ENCODE measurements around the gene DDX41.

DDX41 gene

GRCh38 chr5:177514541-177514940 lies 2.2 kb downstream of the DDX41 start:
- no peak overlapping the region for H3K4me3 ChIP-seq (ENCODE audit: control insufficient read depth, low read depth, low read length)
- no peak for DNase-seq (ENCODE audit: low read depth)
- TF ChIP-seq, protein P1, sequence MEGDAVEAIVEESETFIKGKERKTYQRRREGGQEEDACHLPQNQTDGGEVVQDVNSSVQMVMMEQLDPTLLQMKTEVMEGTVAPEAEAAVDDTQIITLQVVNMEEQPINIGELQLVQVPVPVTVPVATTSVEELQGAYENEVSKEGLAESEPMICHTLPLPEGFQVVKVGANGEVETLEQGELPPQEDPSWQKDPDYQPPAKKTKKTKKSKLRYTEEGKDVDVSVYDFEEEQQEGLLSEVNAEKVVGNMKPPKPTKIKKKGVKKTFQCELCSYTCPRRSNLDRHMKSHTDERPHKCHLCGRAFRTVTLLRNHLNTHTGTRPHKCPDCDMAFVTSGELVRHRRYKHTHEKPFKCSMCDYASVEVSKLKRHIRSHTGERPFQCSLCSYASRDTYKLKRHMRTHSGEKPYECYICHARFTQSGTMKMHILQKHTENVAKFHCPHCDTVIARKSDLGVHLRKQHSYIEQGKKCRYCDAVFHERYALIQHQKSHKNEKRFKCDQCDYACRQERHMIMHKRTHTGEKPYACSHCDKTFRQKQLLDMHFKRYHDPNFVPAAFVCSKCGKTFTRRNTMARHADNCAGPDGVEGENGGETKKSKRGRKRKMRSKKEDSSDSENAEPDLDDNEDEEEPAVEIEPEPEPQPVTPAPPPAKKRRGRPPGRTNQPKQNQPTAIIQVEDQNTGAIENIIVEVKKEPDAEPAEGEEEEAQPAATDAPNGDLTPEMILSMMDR (conservative IDR thresholded peaks at IDR 0.05; ENCODE audit: control insufficient read depth, insufficient read depth, low read depth, low read length) = no peak

GRCh38 chr5:177513500-177513899 lies 3.3 kb downstream of the DDX41 start:
- DNase-seq (ENCODE audit: low read depth) = no peak
- TF ChIP-seq, protein P1 (conservative IDR thresholded peaks at IDR 0.05; ENCODE audit: control insufficient read depth, insufficient read depth, low read depth, low read length) = no peak
- no peak overlapping the region for H3K4me3 ChIP-seq (ENCODE audit: control insufficient read depth, low read depth, low read length)

- H3K4me3 ChIP-seq (ENCODE audit: control insufficient read depth, low read depth, low read length) = no peak overlapping the region
- no peak for DNase-seq (ENCODE audit: low read depth)
- TF ChIP-seq, protein P1 (conservative IDR thresholded peaks at IDR 0.05; ENCODE audit: control insufficient read depth, insufficient read depth, low read depth, low read length) = no peak
Measured at GRCh38 chr5:177512736-177513380, 3.9 kb downstream of the DDX41 start.

DNA sequence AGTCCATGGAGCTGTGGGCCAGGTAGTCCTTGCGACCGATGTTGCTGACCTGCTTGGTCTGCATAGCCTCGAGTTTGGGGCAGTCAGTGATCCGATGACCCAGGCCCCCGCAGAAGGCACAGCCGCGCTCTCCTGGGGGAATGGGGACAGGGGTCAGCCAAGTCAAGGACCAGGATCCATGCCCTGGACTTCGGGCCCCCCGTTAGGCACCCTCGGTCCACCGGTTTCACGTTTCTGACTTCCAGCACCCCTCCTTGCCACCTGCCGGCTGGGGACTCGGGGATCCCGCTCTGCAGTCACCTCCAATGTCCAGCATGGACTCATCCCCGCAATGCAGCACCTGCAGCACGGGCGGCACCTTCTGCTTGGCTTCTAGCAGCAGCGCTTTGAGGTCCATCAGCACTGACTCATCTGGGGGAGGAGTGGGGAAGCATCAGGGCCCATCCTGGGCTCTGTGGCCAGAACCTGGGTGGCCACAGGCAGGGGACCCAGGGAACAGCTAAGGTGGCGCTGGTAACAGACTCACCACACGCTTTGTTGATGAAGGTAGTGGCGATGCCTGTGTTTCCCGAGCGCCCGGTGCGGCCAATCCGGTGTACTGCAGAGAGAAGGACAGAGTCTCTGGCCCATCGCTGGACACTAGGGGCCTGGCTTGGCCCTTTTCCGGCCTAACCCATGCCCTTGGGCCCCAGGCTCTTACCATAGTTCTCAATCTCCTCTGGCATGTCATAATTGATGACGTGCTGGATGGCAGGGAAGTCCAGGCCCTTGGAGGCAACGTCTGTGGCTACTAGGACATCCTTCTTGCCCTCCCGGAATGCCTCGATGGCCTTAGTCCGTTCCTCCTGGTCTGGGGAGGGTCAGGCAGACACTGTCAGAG lies 4.7 kb downstream of the DDX41 start:
- DNase-seq (ENCODE audit: low read depth) = no peak
- TF ChIP-seq, protein P1 (conservative IDR thresholded peaks at IDR 0.05; ENCODE audit: control insufficient read depth, insufficient read depth, low read depth, low read length) = no peak
- H3K4me3 ChIP-seq (ENCODE audit: control insufficient read depth, low read depth, low read length) = no peak overlapping the region

GRCh38 chr5:177511181-177511580 lies 5.6 kb downstream of the DDX41 start:
- DNase-seq (ENCODE audit: low read depth) = no peak
- TF ChIP-seq, protein P1 (conservative IDR thresholded peaks at IDR 0.05; ENCODE audit: control insufficient read depth, insufficient read depth, low read depth, low read length) = no peak
- no peak overlapping the region for H3K4me3 ChIP-seq (ENCODE audit: control insufficient read depth, low read depth, low read length)

DNA sequence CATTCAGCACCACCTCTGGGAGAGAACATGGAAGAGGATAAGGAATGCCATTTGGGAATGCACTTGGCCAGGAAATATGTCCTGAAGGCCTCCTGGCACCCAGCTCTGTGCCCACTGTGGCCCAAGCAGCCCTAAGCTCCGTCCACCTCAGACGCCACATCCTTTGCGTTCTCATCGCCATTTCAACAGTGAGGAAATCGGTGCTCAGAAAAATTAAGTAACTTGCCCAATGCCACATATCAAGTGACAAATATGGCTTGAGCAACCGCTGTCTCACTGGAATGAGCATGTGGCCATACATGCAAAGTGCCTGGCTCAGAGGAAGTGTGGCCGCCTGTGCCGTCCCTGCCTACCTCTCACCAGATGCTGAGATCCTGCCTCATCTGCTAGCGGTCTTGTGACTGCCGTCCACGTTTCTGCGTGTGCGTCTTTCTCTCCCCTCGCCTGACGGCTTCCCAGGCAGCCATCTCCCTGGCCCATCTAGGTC lies 6.2 kb downstream of the DDX41 start:
- no peak for DNase-seq (ENCODE audit: low read depth)
- no peak overlapping the region for H3K4me3 ChIP-seq (ENCODE audit: control insufficient read depth, low read depth, low read length)
- TF ChIP-seq, protein P1 (conservative IDR thresholded peaks at IDR 0.05; ENCODE audit: control insufficient read depth, insufficient read depth, low read depth, low read length) = no peak
